HG03045 (cell line): ENCODE data around the gene TRIM59.

Experiments used
- ATAC-seq: cut with Tn5 transposase; IDR thresholded peaks from one replicate; pipeline ENCODE4 v1.9.1; 2021; ENCODE audit warnings: mild to moderate bottlenecking, moderate library complexity; ENCODE audit not compliant: unreplicated experiment

TRIM59 gene, protein sequence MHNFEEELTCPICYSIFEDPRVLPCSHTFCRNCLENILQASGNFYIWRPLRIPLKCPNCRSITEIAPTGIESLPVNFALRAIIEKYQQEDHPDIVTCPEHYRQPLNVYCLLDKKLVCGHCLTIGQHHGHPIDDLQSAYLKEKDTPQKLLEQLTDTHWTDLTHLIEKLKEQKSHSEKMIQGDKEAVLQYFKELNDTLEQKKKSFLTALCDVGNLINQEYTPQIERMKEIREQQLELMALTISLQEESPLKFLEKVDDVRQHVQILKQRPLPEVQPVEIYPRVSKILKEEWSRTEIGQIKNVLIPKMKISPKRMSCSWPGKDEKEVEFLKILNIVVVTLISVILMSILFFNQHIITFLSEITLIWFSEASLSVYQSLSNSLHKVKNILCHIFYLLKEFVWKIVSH

DNA sequence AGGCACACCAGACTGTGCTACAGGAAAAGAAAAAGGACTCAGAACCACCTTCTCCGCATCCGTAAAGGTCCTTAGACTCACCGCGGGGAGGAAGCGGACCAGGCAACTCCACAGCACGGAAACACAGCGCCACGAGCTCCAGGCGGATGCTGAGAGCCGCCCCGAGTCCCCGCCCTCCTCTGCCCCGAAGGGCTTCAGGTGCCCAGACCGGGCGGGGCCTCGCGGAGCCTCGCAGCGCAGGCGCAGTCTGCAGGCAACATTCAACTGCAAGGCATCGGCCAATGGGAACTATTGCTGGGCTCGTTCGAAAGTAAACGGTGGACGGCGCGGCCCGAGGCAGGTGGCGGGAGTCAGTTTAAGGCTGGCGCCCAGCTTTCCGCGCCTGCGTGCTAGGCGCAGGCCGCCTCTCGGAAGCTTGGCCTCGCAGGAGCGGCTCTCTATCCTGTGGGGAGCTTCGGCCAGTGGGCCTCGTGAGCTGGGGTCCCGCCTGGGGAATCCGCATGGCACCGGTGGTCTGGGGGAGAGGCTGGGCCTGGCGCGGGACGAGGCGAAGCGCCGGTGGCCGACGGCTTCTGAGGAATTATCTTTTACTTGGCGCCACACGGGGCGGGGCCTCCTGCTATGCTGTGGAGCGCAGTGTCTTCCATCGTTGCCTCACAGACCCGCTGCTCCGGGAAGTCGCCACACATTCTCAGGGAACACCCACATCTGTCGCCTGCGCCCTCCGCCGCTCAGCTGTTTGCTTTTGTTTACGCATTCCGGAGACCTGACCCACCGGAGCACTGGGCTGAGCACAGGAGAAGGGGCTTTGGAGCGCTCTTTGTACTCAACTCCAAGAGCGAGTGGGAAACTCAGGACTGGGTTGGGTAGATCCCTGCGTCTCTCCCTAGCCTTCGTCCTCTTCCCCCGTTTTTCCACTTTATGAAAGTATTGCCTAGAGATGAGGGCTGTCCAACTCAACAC is at the start of gene TRIM59:
TRIM59 (minus strand) TSS at position 151 of the 963 bp plus-strand sequence. CDS start 10,603 bp downstream, outside the sequence.
- ATAC-seq, result peak; percentile 97

DNA sequence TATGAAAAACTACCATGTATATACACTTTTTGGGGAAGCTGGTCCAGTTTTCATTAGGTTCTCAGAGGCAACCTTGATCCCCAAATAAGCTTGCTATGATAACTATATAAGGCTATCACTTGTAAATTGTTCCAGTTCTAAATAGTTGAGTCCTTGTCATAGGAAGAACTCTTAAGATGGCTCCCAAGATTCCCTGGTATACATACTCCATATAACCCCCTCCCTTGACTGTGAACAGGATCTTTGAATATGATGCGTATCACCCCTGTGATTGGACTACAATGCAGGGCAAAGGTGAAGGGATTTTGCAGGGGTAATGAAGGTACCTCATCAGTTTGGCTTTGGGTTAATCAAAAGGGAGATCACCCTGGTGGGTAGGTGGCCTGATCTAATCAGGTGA is 48.6 kb upstream of the TRIM59 start:
- no peak for ATAC-seq

DNA sequence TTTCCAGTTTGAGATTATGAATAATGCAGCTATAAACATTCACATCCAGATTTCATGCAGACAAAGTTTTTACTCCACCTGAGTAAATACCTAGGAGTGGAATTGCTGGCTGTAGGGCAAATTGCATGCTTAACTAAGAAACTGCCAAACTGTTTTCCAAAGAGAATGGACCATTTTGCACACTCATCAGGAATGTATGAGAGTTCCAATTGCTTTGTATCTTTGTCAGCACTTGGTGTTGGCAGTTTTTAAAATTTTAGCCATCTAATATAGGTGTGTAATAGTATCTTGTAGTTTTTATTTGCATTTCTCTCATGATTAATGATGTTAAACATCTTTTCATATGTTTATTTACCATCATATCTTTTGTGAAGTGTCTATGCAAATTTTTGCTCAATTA is 40.6 kb upstream of the TRIM59 start:
- no peak for ATAC-seq

DNA sequence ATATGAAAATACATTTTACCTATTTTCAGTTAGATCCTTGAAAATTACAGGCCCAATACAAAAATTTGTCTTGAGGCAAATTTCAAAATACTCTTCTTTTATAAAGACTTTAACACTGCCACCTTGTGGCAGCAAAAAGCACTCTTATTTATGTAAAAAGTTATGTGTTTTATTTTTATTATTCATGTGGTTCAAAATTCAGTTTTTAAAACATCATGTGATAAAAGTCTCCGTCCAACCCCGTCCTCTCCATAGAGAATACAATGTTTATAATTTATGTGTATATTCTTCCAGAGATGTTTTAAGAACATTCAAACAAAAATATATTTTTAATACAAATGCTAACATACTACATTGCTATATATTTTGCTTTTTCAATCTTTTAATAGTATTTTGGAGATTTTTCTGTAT is 36.9 kb upstream of the TRIM59 start:
- no peak for ATAC-seq

DNA sequence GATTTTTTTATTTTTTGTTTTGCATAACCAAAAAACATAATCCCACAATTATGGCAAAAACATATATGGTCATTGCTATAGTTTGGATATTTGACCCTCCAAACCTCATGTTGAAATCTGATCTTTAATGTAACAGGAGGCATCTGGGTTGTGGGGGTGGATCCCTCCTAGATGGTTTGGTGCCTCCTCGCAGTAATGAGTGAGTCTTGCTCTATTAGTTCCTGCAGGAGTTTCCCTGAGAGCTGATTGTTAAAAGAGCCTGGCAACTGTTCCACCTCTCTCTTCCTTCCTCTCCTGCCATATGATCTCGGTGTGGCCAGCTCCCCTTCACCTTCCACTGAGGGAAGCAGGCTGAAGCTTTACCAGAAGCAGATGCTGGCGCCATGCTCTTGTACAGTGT is 33.2 kb upstream of the TRIM59 start:
- ATAC-seq, result no peak

DNA sequence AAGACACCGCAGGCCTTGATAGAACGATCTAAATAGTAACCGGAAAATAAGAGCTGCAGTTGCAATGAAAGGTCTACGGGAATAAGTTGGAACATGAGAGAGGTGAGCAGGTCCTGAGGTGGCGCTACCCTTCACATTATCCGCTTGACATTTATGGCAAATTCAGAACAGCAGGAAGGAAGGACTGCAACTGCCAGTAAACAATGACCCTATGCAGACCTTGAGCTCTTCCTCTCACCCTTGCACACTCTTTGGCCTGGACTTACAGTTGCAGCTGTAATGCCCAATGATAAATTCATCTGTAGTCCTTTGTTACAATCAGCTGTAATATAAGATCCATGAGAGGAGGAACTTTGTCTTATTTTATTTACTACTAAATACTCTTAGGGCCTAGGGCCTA is 32.3 kb upstream of the TRIM59 start:
- no peak for ATAC-seq

DNA sequence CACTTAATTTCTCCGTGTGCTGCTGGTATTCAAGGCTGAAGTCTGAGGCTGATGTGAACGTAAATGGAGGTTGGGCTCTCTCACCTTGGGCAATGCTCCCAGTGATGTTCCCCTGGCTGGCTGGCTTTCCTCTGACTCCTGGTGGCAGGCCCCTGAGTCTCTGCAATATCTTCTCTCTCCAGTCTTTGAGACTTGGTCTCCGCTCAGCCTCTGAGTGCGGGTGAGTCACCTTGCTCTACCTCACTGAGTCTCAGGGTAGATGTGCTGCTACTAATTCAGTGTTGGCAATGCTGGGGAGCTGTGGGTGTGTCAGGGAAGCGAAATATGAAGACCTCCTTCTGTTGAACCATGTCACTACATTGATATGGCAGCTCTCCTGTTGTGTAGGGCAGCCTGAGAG is 31.3 kb upstream of the TRIM59 start:
- ATAC-seq, result no peak

DNA sequence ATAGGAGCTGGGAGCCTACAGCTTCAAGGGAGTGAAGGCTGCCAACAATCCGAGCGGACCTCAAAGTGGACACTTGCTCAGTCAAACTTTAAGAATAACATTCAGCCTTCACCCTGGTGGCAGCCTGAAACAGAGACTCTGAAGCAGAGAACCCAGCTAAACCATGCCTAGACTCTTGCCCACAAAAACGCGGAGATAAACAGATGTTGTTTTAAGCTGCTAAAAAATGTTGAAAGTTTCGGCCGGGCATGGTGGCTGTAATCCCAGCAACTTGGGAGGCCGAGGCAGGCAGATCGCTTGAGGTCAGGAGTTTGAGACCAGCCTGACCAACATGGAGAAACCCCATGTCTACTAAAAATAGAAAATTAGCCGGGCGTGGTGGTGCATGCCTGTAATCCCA is 29.8 kb upstream of the TRIM59 start:
- ATAC-seq, result no peak

DNA sequence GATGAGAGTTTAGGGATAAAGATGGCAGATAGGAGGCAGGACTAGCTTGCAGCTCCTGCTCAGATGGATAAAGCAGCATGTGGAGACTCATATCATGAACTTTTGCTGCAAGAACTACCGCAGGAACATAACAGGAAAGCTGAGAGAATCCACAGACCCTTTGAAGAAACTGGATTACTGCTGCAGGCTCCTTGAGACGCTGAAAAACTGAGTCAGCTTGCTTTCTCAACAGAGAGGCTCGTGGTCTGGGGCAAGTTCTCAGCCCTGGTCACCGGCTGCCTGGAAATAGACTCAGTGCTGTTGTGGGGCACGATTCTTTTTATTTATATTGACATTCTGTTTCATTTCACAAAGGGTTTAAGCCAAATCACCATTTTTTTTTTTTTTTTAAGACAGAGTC is 28.8 kb upstream of the TRIM59 start:
- ATAC-seq, result no peak

DNA sequence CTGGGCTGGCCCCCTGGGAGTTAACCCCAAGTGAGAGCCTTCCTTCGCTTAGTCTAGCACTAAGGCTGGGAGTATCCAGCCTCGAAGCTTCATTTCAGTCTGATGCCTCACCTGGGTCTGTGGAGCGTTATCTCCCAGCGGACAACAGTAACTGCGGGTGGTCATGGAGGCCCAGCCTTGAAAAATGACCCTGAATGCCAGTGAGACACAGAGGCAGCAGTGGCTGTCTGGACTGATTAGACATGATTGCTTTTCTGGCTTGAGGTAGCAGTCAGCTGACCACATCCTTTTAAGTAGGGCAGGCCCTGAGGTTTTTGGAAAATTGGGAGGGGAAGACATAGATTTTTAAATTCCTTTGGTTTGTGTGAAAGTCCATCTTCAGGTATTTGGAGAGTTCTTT is 28.2 kb upstream of the TRIM59 start:
- no peak for ATAC-seq

DNA sequence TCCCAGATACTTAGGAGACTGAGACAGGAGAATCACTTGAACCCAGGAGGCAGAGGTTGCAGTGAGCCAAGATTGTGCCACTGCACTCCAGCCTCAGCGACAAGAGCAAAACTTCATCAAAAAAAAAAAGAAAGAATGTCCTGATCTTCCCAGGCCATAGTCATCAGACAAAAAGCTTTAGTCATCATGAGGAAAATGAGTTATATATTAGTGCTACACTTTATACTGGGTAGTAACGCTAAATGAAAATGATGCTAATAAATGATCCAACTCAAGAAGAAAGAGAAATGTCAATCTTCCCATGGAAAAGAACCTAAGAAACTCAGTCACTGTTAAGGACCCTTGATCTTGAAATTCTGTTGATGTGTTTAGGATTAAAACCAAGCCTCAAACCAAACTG is 26.3 kb upstream of the TRIM59 start:
- ATAC-seq, result no peak

DNA sequence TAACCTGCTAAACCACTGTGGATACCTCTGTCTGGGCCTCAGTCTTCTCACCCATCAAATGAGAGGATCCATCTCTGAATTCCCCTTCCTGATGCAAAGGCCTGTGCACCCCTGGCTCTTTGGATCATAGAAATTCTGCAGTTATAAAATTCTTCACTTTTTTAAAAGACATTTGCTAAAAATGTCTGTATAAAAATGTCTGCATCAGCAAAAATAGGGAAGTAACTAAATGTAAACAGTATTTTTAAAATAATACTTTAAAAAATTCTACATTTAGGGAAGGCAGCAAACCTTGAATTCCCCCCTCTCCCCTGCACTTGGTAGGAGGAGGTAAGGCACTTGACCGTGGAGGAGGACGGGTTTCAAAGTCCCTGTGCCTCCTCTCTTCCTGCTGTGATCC is 25.6 kb upstream of the TRIM59 start:
- no peak for ATAC-seq

DNA sequence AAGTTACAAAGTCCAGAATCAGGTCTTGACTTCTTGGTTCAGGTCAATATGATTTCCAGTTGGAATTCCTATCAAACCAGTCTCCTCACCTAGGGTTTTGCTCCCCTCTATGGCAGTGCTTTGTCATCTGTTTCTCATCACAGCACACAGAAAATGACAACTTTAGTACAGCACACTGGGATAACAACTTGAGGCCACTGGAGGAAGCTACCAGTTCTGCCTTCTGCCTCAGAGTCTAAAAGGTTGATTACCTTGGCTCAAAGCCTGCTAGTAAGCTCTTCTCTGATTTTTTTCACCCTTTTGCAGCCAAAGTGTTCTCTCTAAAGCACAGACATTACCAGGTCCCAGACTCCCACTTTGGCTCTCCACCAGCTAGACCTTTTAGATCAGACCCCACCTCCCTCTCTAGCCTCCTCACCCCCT is 24.8 kb upstream of the TRIM59 start:
- ATAC-seq, result no peak

DNA sequence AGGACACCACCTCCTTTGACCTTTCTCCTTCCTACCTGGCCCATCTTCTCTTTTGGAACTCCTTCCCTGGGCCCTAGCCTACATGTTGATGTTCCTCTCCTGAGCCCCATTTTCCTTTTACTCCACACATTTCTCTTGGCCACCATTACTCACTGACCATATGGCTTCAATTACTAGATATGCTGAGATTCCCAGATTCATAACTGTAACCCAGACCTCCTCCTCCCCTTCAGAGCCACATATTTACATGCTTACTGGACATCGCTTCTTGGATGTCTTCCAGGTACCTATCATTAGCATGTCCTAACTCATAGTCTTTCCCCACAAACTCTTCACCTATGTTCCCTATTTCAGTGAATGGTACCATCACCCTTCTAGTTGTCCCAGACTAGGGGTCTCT is 24.4 kb upstream of the TRIM59 start:
- no peak for ATAC-seq

DNA sequence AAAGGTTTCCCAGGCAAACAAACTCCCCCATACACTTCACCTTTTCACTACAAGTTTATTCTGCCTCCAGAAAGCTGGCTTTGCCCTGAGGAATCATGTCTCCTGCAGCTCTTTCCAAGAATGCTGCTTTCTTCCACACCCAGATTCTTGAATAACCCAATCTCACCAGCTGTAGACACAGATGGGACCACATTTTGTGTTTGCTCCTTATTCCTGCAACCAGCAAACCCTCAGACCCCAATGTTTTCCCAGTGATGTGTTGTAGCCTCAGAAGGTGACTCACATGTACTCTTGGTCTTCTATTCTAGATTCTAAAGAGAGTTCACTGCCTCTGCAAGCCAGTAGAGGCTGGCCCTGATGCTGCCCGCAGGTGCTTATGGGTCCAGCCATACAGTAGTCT is 23.6 kb upstream of the TRIM59 start:
- no peak for ATAC-seq

DNA sequence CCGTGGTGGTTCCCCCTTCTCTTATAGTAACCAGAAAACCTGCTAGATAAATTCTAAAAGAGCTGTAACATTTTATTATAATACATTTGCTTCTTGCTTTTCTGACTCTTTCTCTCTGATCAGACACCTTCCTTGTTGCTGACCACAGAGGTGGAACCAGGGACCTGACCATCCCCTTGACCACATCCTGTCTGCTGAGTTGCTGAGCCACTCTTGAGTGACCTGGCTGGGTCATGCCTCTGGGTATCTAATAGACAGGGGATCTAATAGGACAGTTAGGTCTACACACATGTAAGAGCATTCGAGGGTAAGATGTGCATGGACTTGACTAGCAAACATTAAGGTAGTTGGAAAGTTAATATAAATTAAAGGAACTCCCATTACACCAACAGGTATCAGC is 22.8 kb upstream of the TRIM59 start:
- ATAC-seq, result no peak

DNA sequence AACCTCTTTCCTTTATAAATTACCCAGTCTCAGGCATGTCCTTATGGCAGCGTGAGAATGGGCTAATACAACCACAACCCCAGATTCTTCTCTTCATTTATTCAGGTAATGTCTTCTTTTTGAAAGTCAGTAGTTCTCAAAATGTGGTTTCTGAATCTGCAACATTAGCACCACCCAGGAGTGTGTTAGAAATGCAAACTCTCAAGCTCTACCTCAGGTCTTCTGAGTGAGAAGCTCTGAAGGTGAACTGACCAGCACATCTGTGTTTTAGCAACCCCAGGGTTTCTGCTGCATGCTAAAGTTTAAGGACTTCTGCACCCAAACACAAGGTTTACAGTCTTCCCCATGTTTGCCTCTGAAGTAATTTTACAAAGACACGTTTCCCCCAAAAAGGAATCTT is 22.3 kb upstream of the TRIM59 start:
- no peak for ATAC-seq

DNA sequence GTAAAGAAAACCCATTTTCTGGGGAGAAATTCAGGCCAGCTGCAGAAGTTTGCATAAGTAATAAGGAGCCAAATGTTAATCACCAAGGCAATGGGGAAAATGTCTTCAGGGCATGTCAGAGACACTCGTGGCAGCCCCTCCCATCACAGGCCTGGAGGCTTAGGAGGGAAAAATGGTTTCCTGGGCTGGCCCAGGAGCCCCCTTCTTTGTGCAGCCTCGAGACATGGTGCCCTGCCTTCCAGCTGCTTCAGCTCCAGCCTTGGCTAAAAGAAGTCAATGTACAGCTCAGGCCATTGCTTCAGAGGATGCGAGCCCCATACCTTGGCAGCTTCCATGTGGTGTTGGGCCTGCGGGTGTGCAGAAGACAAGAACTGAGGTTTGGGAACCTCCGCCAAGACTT is 20.6 kb upstream of the TRIM59 start:
- ATAC-seq, result no peak

DNA sequence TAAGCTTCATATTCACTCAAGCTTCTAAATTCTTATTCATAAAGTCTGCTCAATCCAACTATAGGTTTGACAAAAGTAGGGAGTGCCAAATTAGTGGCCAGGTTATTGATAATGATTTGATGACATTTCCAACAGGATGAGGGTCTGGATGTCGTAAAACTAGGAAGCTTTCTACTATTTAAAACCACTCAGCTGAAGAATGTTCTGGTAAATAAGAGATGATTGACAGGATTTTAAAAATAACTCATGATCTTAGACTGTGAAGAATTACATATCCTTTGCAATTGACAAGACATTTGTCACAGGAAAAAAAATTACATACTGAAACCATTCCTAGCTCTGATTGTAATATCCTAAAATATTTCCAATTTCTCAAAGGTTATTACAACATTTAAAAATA is 15.4 kb upstream of the TRIM59 start:
- ATAC-seq, result no peak

DNA sequence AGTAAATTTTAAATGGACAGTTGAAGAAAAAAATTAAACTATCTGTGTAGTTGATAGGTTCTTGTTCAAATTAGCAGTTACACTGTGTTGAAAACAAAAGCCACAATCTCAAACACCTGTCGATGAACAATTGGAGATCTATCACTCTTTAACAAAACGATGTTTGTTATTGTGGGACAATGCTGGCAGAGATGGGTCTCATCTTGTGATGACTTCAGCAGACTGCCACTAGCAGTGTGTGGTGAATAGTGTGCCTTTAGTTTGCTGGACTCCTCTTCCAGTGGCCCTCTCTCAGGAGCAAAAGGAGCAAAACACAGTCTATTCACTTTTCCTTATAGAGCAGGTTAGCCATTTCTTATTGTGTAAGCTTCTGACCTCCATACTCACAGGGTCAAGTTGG is 14.7 kb upstream of the TRIM59 start:
- no peak for ATAC-seq

DNA sequence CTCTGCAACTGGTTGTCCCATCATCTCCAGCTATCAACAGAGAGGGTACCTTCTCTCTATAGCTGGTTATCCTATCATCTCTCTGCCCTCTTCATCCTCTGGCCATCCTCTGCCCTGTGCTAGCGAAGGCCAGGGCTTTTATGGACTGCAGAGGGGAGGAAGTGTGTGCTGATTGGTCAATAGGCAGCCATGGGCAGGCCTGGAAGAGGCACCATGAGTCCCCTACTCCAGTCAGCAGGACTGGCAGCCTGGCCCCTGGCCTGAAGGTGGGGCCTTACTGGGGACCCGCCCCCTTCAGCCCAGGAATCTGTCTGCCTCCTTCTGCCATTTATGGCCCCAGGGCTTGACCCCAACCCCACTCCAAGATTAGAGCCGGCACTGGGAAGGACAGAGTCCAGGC is 10.4 kb upstream of the TRIM59 start:
- ATAC-seq, result no peak

DNA sequence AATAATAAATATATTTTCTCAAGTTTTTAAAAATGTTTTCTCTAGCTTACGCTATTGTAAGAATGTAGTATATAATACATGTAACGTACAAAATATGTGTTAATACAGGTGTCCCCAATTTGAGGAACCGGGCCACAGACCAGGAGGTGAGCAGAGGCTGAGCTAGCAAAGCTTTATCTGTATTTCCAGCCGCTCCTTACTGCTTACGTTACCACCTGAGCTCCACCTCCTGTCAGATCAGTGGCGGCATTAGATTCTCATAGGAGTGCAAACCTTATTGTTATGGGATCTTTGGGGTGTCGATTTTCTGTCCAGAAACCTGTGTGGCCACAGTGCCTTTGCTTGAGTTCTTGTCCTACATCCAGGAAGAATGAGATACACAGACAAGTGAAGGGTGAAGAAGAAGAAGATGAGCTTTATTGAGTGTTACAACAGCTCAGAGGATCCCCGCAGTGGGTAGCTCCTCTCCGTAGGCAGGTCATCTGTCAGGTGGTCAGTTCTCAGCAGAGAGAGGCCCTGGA is 9.9 kb upstream of the TRIM59 start:
- ATAC-seq, result no peak
